GM12801 (cell line): ENCODE data around the gene PRKCH.

ENCODE experiments used
- TF ChIP-seq, protein P1 (sequence below): IDR thresholded peaks from one replicate; pipeline ENCODE4 v1.5.1; 2011; ENCODE audit warnings: control low read depth; ENCODE audit not compliant: insufficient read length; ENCODE audit errors: extremely low read depth

PRKCH gene

GRCh38 chr14:61321385-61322010 lies at the start of gene PRKCH:
TSS of gene PRKCH (plus strand) at chr14:61321579. CDS start at chr14:61322102, 523 bp downstream.
- TF ChIP-seq, protein P1, sequence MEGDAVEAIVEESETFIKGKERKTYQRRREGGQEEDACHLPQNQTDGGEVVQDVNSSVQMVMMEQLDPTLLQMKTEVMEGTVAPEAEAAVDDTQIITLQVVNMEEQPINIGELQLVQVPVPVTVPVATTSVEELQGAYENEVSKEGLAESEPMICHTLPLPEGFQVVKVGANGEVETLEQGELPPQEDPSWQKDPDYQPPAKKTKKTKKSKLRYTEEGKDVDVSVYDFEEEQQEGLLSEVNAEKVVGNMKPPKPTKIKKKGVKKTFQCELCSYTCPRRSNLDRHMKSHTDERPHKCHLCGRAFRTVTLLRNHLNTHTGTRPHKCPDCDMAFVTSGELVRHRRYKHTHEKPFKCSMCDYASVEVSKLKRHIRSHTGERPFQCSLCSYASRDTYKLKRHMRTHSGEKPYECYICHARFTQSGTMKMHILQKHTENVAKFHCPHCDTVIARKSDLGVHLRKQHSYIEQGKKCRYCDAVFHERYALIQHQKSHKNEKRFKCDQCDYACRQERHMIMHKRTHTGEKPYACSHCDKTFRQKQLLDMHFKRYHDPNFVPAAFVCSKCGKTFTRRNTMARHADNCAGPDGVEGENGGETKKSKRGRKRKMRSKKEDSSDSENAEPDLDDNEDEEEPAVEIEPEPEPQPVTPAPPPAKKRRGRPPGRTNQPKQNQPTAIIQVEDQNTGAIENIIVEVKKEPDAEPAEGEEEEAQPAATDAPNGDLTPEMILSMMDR = no peak

- TF ChIP-seq, protein P1 = no peak
Observed at GRCh38 chr14:61277232-61277631, 44.1 kb upstream of the PRKCH start.

DNA sequence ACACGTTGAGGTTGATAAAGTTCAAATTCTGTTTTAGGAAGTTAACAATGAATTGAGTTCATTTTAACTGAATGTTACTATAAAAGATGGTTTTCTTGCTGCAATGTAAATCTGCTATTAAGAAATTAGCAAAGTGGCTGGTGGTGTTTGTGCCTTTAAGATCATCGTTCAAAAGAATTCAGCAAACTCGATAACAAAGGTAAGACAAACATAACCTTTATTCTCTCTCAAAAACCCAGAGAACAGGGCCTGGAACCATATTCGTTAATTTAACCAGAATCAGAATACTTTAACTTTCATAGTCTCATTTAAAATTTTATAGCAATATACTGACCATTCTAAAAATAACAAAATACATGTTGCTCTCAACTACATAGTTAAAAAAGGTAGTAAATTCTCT lies 43.6 kb upstream of the PRKCH start:
- TF ChIP-seq, protein P1 = no peak

GRCh38 chr14:61279082-61279481 lies 42.3 kb upstream of the PRKCH start:
- TF ChIP-seq, protein P1 = no peak

- TF ChIP-seq, protein P1 = no peak
Observed at GRCh38 chr14:61280092-61280525, 41.3 kb upstream of the PRKCH start.

- TF ChIP-seq, protein P1 = no peak
Observed at GRCh38 chr14:61280526-61281185, 40.7 kb upstream of the PRKCH start.

GRCh38 chr14:61281186-61281947 lies 40.0 kb upstream of the PRKCH start, which contains the start of gene TMEM30B:
TSS of gene TMEM30B (minus strand) at chr14:61281338. CDS start at chr14:61281147, 191 bp downstream.
- TF ChIP-seq, protein P1 = no peak
